ENCODE measurements around the gene CES2. TPM values are rescaled to one million over a fixed set of nuclear protein-coding genes. Genes with fewer than 3 reads are reported as not detected.

The CES2 gene
- total and polyA plus RNA-seq, 9 of the 15 experiments (the other 6 are each of a cell fraction or from before 2014, with no cell fraction given): 2.2 to 37.9 (median 24.4) TPM

DNA sequence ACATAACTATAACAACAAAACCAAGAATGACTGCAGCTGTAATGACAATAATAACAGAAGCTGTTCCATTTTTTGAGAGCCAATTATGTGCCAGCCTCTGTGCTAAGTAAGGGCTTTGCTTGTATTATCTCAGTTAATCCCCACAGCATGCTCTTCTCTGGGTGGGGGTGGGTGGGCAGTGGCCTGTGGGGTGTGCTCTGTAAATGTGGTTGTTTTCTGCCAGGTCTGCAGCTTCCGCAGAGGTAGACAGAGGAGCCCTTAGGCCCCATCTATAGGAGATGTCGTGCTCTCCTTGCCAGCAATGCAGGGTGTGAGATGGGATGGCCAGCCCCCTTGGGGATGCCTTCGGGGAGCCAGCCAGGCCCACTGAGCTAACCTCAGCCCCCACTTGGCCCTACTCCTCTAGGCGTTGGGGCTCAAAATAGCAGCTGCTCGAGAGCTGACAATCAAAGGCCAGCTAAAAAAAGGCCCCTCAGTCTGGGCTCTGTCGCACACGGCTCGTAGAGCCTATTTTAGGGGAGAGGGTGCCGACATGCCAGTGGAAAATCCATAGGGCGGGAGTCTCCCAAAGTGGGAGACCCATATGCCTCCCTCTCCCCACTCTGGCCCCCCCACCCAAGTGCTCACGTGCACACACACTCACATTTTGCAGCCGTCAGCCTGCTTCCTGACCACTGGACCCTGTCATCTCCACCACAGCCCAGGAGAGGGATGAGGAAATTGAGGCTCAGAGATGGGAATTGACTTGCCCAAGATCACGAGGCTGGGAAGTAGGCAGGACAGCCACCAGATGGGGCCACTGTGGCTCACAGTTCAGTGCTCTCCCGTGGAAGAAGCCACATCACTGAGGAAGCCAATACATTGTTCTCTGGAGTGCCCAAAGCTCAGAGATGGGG, 32.4 kb upstream of the CES2 start:
- intact Hi-C loops (cut with micrococcal nuclease): no loop called here
- TF ChIP-seq NR1H2 (CRISPR knock-in tag; IDR thresholded peaks at IDR 0.05) (no peak), NR2F6 (CRISPR knock-in tag; IDR thresholded peaks at IDR 0.05) (no peak), ZNF780A (CRISPR knock-in tag; IDR thresholded peaks at IDR 0.05) (no peak), ZNF224 (CRISPR knock-in tag; IDR thresholded peaks at IDR 0.05) (no peak), RAD21 (CRISPR knock-in tag; conservative IDR thresholded peaks at IDR 0.05 in 1 of 2, IDR thresholded peaks at IDR 0.05 in 1 of 2) (peak in 1 of 2 experiments; percentile 25; a peak in 1 of 4 replicates), BHLHE40 (IDR thresholded peaks at IDR 0.05; ENCODE audit: low read length) (0 out of 2 replicates have a peak, but pooled peaks have one; percentile 8), CTCF (IDR thresholded peaks at IDR 0.05 in 2 of 3, conservative IDR thresholded peaks at IDR 0.05 in 1 of 3; ENCODE audit: insufficient read depth in 2 of 3, low read depth in 1 of 3, low read length in 3 of 3) (peak in 1 of 3 experiments; percentile 35; a peak in 2 of 6 replicates), KDM4B (IDR thresholded peaks at IDR 0.05; ENCODE audit: borderline replicate concordance in 2 of 2, low read depth in 1 of 2) (no peak), PURB (CRISPR knock-in tag; IDR thresholded peaks at IDR 0.05; ENCODE audit: low read depth) (no peak), HOMEZ (CRISPR knock-in tag; IDR thresholded peaks at IDR 0.05) (no peak)
- TF ChIP-seq, protein P1, sequence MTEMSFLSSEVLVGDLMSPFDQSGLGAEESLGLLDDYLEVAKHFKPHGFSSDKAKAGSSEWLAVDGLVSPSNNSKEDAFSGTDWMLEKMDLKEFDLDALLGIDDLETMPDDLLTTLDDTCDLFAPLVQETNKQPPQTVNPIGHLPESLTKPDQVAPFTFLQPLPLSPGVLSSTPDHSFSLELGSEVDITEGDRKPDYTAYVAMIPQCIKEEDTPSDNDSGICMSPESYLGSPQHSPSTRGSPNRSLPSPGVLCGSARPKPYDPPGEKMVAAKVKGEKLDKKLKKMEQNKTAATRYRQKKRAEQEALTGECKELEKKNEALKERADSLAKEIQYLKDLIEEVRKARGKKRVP (CRISPR knock-in tag; IDR thresholded peaks at IDR 0.05): no peak
- TF ChIP-seq, protein P2, sequence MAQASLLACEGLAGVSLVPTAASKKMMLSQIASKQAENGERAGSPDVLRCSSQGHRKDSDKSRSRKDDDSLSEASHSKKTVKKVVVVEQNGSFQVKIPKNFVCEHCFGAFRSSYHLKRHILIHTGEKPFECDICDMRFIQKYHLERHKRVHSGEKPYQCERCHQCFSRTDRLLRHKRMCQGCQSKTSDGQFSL (CRISPR knock-in tag; IDR thresholded peaks at IDR 0.05): peak; percentile 20; the same call in 1 of the 2 replicates
- TF ChIP-seq, protein P2 (tag; IDR thresholded peaks at IDR 0.05): no peak
- 61% methylated on average over 12 of the region's 14 CpGs for WGBS (ENCODE audit: insufficient coverage, low coverage, missing lambda C conversion rate)
- H3K79me2 ChIP-seq (ENCODE audit: control insufficient read depth, insufficient read depth, low read length): no peaks in the 10 kb centered on the region
- no TSS peak for BruUV-seq (replicated peaks)
- H4K20me1 ChIP-seq (replicated peaks; ENCODE audit: control insufficient read depth, insufficient read depth, low read length): no peaks in the 10 kb centered on the region
- H3K27ac ChIP-seq (ENCODE audit: extremely low read depth, low read depth, low read length): no peak overlapping the region
- ATAC-seq (no peak), FAIRE-seq (no peak), DNase-seq (ENCODE audit: extremely low read depth in 1 of 4, low spot score in 3 of 4) (no peak)
- H3K36me3 ChIP-seq (ENCODE audit: control insufficient read depth, insufficient read depth, low read length): no peaks in the 10 kb centered on the region
- ChIA-PET CTCF (ENCODE audit: low intra/inter-chr PET ratio) (interaction anchor here (0.9 kb wide), 1 partner anchor 21 kb away, joined by 5 read pairs; no protein-coding TSS in a partner anchor), POLR2A (interaction anchor here (0.6 to 1.8 kb wide), 9 partner anchors 9 to 940 kb away, joined by 3 to 6 read pairs (median 3); partner anchors contain the start of gene CDH16)
- H3K9ac ChIP-seq (ENCODE audit: insufficient read depth in 1 of 2, low read depth in 2 of 2, low read length in 2 of 2): peak overlapping the region in 1 of 2 experiments; percentile 50; a peak in 2 of 4 replicates
- H3K4me3 ChIP-seq: no peak overlapping the region
- no peaks in the 10 kb centered on the region for H3K9me1 ChIP-seq (ENCODE audit: control insufficient read depth, insufficient read depth, low read length)
- peaks cover 42 to 67% of the 10 kb centered on the region in 2 experiments for H3K4me1 ChIP-seq (replicated peaks in 1 of 2; ENCODE audit: control insufficient read depth in 2 of 2, insufficient read depth in 2 of 2, low read length in 2 of 2)
- no peaks in the 10 kb centered on the region for H3K9me3 ChIP-seq (replicated peaks; ENCODE audit: control insufficient read depth, insufficient read depth, low read depth, low read length)
- in situ Hi-C loops (cut with MboI): no loop called here
- H3K27me3 ChIP-seq (ENCODE audit: control insufficient read depth in 2 of 2, insufficient read depth in 2 of 2, low read length in 2 of 2): no peaks in the 10 kb centered on the region
- H3K4me2 ChIP-seq (ENCODE audit: insufficient read depth, low read length): no peak overlapping the region
- H2AFZ ChIP-seq (ENCODE audit: low read depth, low read length): no peak overlapping the region
